Measurements from ENCODE around the gene AGMO.

DNA sequence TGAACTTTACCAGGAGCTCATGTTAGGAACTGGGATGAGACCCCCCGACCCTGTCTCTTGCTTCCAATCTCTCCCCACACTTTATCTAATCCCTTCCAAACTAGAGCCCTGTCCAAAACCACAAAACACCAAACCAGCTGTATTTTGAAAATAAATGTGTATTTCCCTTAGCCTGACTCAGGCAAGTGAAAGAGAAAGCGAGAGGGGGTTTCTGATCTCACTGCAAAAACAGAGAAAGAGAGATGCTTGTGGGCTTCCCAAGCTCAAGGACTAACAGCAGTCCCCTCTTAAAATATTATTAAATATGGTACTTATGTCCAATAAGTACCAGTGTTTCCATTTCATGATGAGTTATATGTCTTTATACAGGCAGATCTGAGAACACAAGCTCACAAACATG, 122.0 kb downstream of the AGMO start:
- TF ChIP-seq, protein P1, sequence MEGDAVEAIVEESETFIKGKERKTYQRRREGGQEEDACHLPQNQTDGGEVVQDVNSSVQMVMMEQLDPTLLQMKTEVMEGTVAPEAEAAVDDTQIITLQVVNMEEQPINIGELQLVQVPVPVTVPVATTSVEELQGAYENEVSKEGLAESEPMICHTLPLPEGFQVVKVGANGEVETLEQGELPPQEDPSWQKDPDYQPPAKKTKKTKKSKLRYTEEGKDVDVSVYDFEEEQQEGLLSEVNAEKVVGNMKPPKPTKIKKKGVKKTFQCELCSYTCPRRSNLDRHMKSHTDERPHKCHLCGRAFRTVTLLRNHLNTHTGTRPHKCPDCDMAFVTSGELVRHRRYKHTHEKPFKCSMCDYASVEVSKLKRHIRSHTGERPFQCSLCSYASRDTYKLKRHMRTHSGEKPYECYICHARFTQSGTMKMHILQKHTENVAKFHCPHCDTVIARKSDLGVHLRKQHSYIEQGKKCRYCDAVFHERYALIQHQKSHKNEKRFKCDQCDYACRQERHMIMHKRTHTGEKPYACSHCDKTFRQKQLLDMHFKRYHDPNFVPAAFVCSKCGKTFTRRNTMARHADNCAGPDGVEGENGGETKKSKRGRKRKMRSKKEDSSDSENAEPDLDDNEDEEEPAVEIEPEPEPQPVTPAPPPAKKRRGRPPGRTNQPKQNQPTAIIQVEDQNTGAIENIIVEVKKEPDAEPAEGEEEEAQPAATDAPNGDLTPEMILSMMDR (IDR thresholded peaks at IDR 0.05 in 4 of 5, conservative IDR thresholded peaks at IDR 0.05 in 1 of 5): no peak
- no peak for TF ChIP-seq POLR2A (IDR thresholded peaks at IDR 0.05)
